Activated naive CD8-positive, alpha-beta T cell (primary cell): ENCODE data around the gene BCL11A.
"Not testable (repeated sequence)": the region's sequence is repeated elsewhere in the genome, so short reads cannot be mapped to it uniquely, and the experiment has no call there.

ENCODE experiments used
- H3K27ac Mint-ChIP-seq: one replicate; pipeline ENCODE4 v1.8.0; 2021; ENCODE audit warnings: mixed read lengths
- H3K27me3 Mint-ChIP-seq: one replicate; pipeline ENCODE4 v1.8.0; 2021; ENCODE audit warnings: mixed read lengths
- H3K36me3 Mint-ChIP-seq: one replicate; pipeline ENCODE4 v1.8.0; 2021; ENCODE audit warnings: mixed read lengths
- H3K4me1 Mint-ChIP-seq: one replicate; pipeline ENCODE4 v1.8.0; 2021; ENCODE audit warnings: low read depth, mixed read lengths
- H3K4me3 Mint-ChIP-seq: one replicate; pipeline ENCODE4 v1.8.0; 2021; ENCODE audit warnings: mild to moderate bottlenecking, mixed read lengths
- H3K9me3 Mint-ChIP-seq: one replicate; pipeline ENCODE4 v1.8.0; 2021; ENCODE audit warnings: low read depth, mixed read lengths

Gene BCL11A

GRCh38 chr2:60432035-60432601 lies 121.3 kb downstream of the BCL11A start:
- Mint-ChIP-seq H3K9me3 (no peaks in the 10 kb centered on the region), H3K27ac (no peak overlapping the region), H3K4me3 (no peak overlapping the region), H3K27me3 (no peaks in the 10 kb centered on the region), H3K4me1 (no peaks in the 10 kb centered on the region), H3K36me3 (no peaks in the 10 kb centered on the region)

- Mint-ChIP-seq H3K9me3 (no peaks in the 10 kb centered on the region), H3K4me1 (no peaks in the 10 kb centered on the region), H3K36me3 (no peaks in the 10 kb centered on the region), H3K4me3 (no peak overlapping the region), H3K27me3 (no peaks in the 10 kb centered on the region), H3K27ac (no peak overlapping the region)
Observed at GRCh38 chr2:60429681-60430080, 123.8 kb downstream of the BCL11A start.

- no peaks in the 10 kb centered on the region for H3K36me3 Mint-ChIP-seq
- no peak overlapping the region for H3K4me3 Mint-ChIP-seq
- H3K9me3 Mint-ChIP-seq: no peaks in the 10 kb centered on the region
- H3K4me1 Mint-ChIP-seq: no peaks in the 10 kb centered on the region
- no peaks in the 10 kb centered on the region for H3K27me3 Mint-ChIP-seq
- no peak overlapping the region for H3K27ac Mint-ChIP-seq
Observed at GRCh38 chr2:60426880-60427279, 126.6 kb downstream of the BCL11A start.

GRCh38 chr2:60426341-60426740 lies 127.1 kb downstream of the BCL11A start:
- Mint-ChIP-seq H3K9me3 (no peaks in the 10 kb centered on the region), H3K27ac (no peak overlapping the region), H3K4me1 (no peaks in the 10 kb centered on the region), H3K4me3 (no peak overlapping the region), H3K27me3 (no peaks in the 10 kb centered on the region), H3K36me3 (no peaks in the 10 kb centered on the region)

GRCh38 chr2:60424233-60424632 lies 129.2 kb downstream of the BCL11A start:
- no peaks in the 10 kb centered on the region for H3K27me3 Mint-ChIP-seq
- H3K4me1 Mint-ChIP-seq: no peaks in the 10 kb centered on the region
- no peaks in the 10 kb centered on the region for H3K36me3 Mint-ChIP-seq
- H3K4me3 Mint-ChIP-seq: no peak overlapping the region
- H3K9me3 Mint-ChIP-seq: no peaks in the 10 kb centered on the region
- no peak overlapping the region for H3K27ac Mint-ChIP-seq

- H3K27me3 Mint-ChIP-seq: peaks cover 2% of the 10 kb centered on the region
- H3K4me1 Mint-ChIP-seq: no peaks in the 10 kb centered on the region
- H3K9me3 Mint-ChIP-seq: no peaks in the 10 kb centered on the region
- H3K27ac Mint-ChIP-seq: no peak overlapping the region
- H3K4me3 Mint-ChIP-seq: no peak overlapping the region
- no peaks in the 10 kb centered on the region for H3K36me3 Mint-ChIP-seq
Observed at GRCh38 chr2:60423505-60423904, 129.9 kb downstream of the BCL11A start.

GRCh38 chr2:60422826-60423483 lies 130.5 kb downstream of the BCL11A start:
- H3K27me3 Mint-ChIP-seq: peaks cover 2% of the 10 kb centered on the region
- no peaks in the 10 kb centered on the region for H3K9me3 Mint-ChIP-seq
- no peaks in the 10 kb centered on the region for H3K4me1 Mint-ChIP-seq
- no peak overlapping the region for H3K4me3 Mint-ChIP-seq
- H3K36me3 Mint-ChIP-seq: no peaks in the 10 kb centered on the region
- no peak overlapping the region for H3K27ac Mint-ChIP-seq

GRCh38 chr2:60417210-60417609 lies 136.2 kb downstream of the BCL11A start:
- not testable (repeated sequence) for H3K27ac Mint-ChIP-seq, H3K27me3 Mint-ChIP-seq, H3K4me3 Mint-ChIP-seq, H3K4me1 Mint-ChIP-seq, H3K9me3 Mint-ChIP-seq, H3K36me3 Mint-ChIP-seq

- Mint-ChIP-seq H3K36me3 (no peaks in the 10 kb centered on the region), H3K4me3 (no peak overlapping the region), H3K9me3 (peaks cover 4% of the 10 kb centered on the region), H3K27ac (no peak overlapping the region), H3K4me1 (no peaks in the 10 kb centered on the region), H3K27me3 (peaks cover 4% of the 10 kb centered on the region)
Observed at GRCh38 chr2:60416221-60417008, 137.0 kb downstream of the BCL11A start.

- Mint-ChIP-seq H3K4me1 (no peaks in the 10 kb centered on the region), H3K27ac (no peak overlapping the region), H3K4me3 (no peak overlapping the region), H3K36me3 (no peaks in the 10 kb centered on the region), H3K27me3 (peaks cover 4% of the 10 kb centered on the region), H3K9me3 (peaks cover 4% of the 10 kb centered on the region)
Observed at GRCh38 chr2:60415814-60416213, 137.6 kb downstream of the BCL11A start.

GRCh38 chr2:60414495-60415138 lies 138.8 kb downstream of the BCL11A start:
- Mint-ChIP-seq H3K4me1 (no peaks in the 10 kb centered on the region), H3K36me3 (no peaks in the 10 kb centered on the region), H3K27ac (no peak overlapping the region), H3K27me3 (peaks cover 6% of the 10 kb centered on the region), H3K9me3 (peaks cover 4% of the 10 kb centered on the region), H3K4me3 (no peak overlapping the region)

GRCh38 chr2:60413814-60414168 lies 139.7 kb downstream of the BCL11A start:
- no peaks in the 10 kb centered on the region for H3K4me1 Mint-ChIP-seq

GRCh38 chr2:60413069-60413813 lies 140.2 kb downstream of the BCL11A start:
- no peak overlapping the region for H3K27ac Mint-ChIP-seq
- no peaks in the 10 kb centered on the region for H3K4me1 Mint-ChIP-seq
- peaks cover 4% of the 10 kb centered on the region for H3K9me3 Mint-ChIP-seq
- H3K27me3 Mint-ChIP-seq: peaks cover 4% of the 10 kb centered on the region
- H3K4me3 Mint-ChIP-seq: no peak overlapping the region
- H3K36me3 Mint-ChIP-seq: no peaks in the 10 kb centered on the region

More at GRCh38 chr2:60413814-60414168, 139.7 kb downstream of the BCL11A start:
- no peak overlapping the region for H3K4me3 Mint-ChIP-seq
- H3K36me3 Mint-ChIP-seq: no peaks in the 10 kb centered on the region
- H3K27me3 Mint-ChIP-seq: peaks cover 4% of the 10 kb centered on the region
- H3K9me3 Mint-ChIP-seq: peaks cover 4% of the 10 kb centered on the region
- H3K27ac Mint-ChIP-seq: no peak overlapping the region

- H3K36me3 Mint-ChIP-seq: no peaks in the 10 kb centered on the region
- no peak overlapping the region for H3K27ac Mint-ChIP-seq
- H3K27me3 Mint-ChIP-seq: peaks cover 4% of the 10 kb centered on the region
- H3K9me3 Mint-ChIP-seq: peaks cover 4% of the 10 kb centered on the region
- no peak overlapping the region for H3K4me3 Mint-ChIP-seq
- no peaks in the 10 kb centered on the region for H3K4me1 Mint-ChIP-seq
Observed at GRCh38 chr2:60412620-60413019, 140.8 kb downstream of the BCL11A start.

GRCh38 chr2:60412027-60412426 lies 141.4 kb downstream of the BCL11A start:
- H3K27ac Mint-ChIP-seq: no peak overlapping the region
- H3K4me3 Mint-ChIP-seq: no peak overlapping the region
- peaks cover 4% of the 10 kb centered on the region for H3K9me3 Mint-ChIP-seq
- peaks cover 7% of the 10 kb centered on the region for H3K27me3 Mint-ChIP-seq
- H3K4me1 Mint-ChIP-seq: no peaks in the 10 kb centered on the region
- no peaks in the 10 kb centered on the region for H3K36me3 Mint-ChIP-seq
